A549 (cell line): ENCODE data around the gene STPG4.

Experiments
- CEBPB ChIP-seq, 2 experiments: fragments of >200 bp in 1 of 2; sonication (Bioruptor Twin) in 1 of 2; formaldehyde crosslinking in 1 of 2; IDR thresholded peaks; 2 replicates each; pipeline ENCODE4 v1.6.1; 2012 to 2016
- FOSL2 ChIP-seq, 2 experiments: fragments of 450-650 bp in 1 of 2; fragments of >200 bp in 1 of 2; sonication (Bioruptor Twin) in 1 of 2; formaldehyde crosslinking; IDR thresholded peaks; 2 replicates each; pipeline versions ENCODE4 v1.5.0 to v1.6.1; 2016 to 2020; ENCODE audit warnings: mild to moderate bottlenecking in 1 of 2, moderate library complexity in 1 of 2
- POLR2A ChIP-seq: IDR thresholded peaks from 2 replicates; pipeline ENCODE4 v1.6.1; 2012; ENCODE audit warnings: mild to moderate bottlenecking, low read length
- RAD21 ChIP-seq, 2 experiments: fragments of >200 bp in 1 of 2; sonication (Bioruptor Twin) in 1 of 2; formaldehyde crosslinking in 1 of 2; IDR thresholded peaks in 1 of 2; conservative IDR thresholded peaks in 1 of 2; 2 replicates in 1 of 2; 3 replicates in 1 of 2; pipeline ENCODE4 v1.6.1; 2012 to 2018; ENCODE audit warnings: inconsistent platforms in 1 of 2
- RCOR1 ChIP-seq: fragments of 150-350 bp; IDR thresholded peaks from 2 replicates; pipeline ENCODE4 v1.6.1; 2014; ENCODE audit warnings: antibody characterized with exemption, low read length, low read depth
- REST ChIP-seq: fragments of 200-600 bp; sonication (generic); IDR thresholded peaks from 2 replicates; pipeline ENCODE4 v1.6.1; 2016; ENCODE audit warnings: antibody characterized with exemption, mild to moderate bottlenecking, moderate library complexity
- RFX5 ChIP-seq: fragments of 450-650 bp; IDR thresholded peaks from 2 replicates; pipeline ENCODE4 v1.7.1; 2014; ENCODE audit warnings: antibody characterized with exemption, mild to moderate bottlenecking, moderate library complexity
- TF ChIP-seq, protein P1 (sequence below): fragments of >200 bp; sonication (Bioruptor Twin); formaldehyde crosslinking; IDR thresholded peaks from 3 replicates; pipeline ENCODE4 v1.5.1; 2016
- TF ChIP-seq, protein P2 (sequence below): fragments of 450-650 bp; IDR thresholded peaks from 2 replicates; pipeline ENCODE4 v1.6.1; 2014; ENCODE audit warnings: antibody characterized with exemption

GRCh38 chr2:47172156-47172921 is 17.2 kb upstream of the STPG4 start:
- no peak for TF ChIP-seq FOSL2 (IDR thresholded peaks at IDR 0.05)
- TF ChIP-seq FOSL2 (CRISPR knock-in tag; IDR thresholded peaks at IDR 0.05): peak; percentile 57
- TF ChIP-seq, protein P1, sequence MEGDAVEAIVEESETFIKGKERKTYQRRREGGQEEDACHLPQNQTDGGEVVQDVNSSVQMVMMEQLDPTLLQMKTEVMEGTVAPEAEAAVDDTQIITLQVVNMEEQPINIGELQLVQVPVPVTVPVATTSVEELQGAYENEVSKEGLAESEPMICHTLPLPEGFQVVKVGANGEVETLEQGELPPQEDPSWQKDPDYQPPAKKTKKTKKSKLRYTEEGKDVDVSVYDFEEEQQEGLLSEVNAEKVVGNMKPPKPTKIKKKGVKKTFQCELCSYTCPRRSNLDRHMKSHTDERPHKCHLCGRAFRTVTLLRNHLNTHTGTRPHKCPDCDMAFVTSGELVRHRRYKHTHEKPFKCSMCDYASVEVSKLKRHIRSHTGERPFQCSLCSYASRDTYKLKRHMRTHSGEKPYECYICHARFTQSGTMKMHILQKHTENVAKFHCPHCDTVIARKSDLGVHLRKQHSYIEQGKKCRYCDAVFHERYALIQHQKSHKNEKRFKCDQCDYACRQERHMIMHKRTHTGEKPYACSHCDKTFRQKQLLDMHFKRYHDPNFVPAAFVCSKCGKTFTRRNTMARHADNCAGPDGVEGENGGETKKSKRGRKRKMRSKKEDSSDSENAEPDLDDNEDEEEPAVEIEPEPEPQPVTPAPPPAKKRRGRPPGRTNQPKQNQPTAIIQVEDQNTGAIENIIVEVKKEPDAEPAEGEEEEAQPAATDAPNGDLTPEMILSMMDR: no peak
- TF ChIP-seq RFX5: no peak
- no peak for TF ChIP-seq POLR2A
- no peak for TF ChIP-seq RCOR1
- no peak for TF ChIP-seq REST
- peak in 1 of 2 experiments; percentile 1; a peak in 1 of 5 replicates for TF ChIP-seq RAD21 (conservative IDR thresholded peaks at IDR 0.05 in 1 of 2, IDR thresholded peaks at IDR 0.05 in 1 of 2)
- TF ChIP-seq CEBPB (IDR thresholded peaks at IDR 0.05): no peak
- TF ChIP-seq, protein P2, sequence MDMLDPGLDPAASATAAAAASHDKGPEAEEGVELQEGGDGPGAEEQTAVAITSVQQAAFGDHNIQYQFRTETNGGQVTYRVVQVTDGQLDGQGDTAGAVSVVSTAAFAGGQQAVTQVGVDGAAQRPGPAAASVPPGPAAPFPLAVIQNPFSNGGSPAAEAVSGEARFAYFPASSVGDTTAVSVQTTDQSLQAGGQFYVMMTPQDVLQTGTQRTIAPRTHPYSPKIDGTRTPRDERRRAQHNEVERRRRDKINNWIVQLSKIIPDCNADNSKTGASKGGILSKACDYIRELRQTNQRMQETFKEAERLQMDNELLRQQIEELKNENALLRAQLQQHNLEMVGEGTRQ: no peak
